ENCODE results near the gene IP6K1. TPM values are rescaled to one million over a fixed set of nuclear protein-coding genes. Genes with fewer than 3 reads are reported as not detected.

IP6K1 gene
- total and polyA plus RNA-seq, 12 donors, result 12.3 to 73.9 (median 44.2) TPM

DNA sequence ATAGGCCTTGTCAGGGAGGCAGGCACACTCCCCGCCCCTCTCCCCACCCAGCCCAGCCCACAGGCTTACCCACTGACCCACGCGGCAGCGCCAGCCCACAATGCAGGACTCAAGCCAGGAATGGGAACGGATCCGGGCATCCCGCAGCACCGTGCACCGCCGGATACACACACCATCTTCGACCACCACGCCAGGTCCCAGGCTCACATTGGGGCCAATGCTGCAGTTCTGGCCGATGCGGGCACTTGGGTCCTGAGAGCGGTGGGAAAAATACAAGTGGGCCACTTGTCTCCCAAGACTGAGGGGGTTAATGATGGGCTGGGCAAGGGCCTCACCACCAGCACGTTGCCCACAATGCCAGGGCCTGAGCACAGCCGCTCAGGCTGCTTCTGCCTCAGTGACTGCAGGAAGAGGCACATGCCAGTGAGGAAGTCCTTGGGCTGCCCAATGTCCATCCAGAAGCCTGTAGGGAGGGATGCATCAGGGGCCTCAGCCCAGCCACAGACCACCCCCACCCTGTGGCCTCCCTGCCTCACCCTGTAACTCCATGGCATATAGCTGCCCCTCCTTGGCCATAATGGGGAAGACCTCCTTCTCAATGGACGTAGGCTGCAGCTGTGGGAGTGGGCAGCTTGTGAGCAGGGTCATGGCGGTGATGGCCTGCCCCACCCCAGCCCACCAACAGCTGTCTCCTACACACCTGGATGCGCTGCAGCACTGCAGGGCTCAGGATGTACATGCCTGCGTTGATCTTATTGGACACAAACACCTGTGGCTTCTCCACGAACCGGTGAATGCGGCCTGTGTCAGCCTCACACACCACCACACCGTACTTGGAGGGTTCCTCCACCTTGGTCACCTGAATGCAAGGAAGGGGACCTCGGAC lies 64.2 kb downstream of the IP6K1 start:
- intact Hi-C loops (cut with DNase I), result no loop called here

GRCh38 chr3:49721596-49721895 lies 64.8 kb downstream of the IP6K1 start:
- TF ChIP-seq CTCF (IDR thresholded peaks at IDR 0.05), result no peak
- TF ChIP-seq POLR2A (IDR thresholded peaks at IDR 0.05), result no peak
- intact Hi-C loops (cut with DNase I), result no loop called here
- Histone ChIP-seq H3K4me1 (replicated peaks in 1 of 2) (peaks cover 14 to 32% of the 10 kb centered on the region in 2 donors), H3K27me3 (no peaks in the 10 kb centered on the region), H3K36me3 (replicated peaks in 1 of 2) (peaks cover 0 to 30% of the 10 kb centered on the region in 2 donors), H3K9me3 (replicated peaks in 1 of 3) (no peaks in the 10 kb centered on the region), H3K27ac (no peak overlapping the region), H3K4me3 (no peak overlapping the region)
- 74 to 100% (median 78%) methylated on average over 1 to 9 of the region's 9 CpGs; no CpG with 5 or more reads in 1 of the 4 donors for WGBS, 4 donors
- peak in 1 of 7 donors; percentile 16 for DNase-seq

More for the DNA sequence above, 64.2 kb downstream of the IP6K1 start:
- WGBS, 4 donors, result 82 to 89% (median 85%) methylated on average over 5 to 26 of the region's 26 CpGs
- DNase-seq, result peak in 1 of 7 donors; percentile 21
- Histone ChIP-seq H3K36me3 (replicated peaks in 1 of 2) (peaks cover 0 to 36% of the 10 kb centered on the region in 2 donors), H3K4me3 (peak overlapping the region in 1 of 4 donors; percentile 95), H3K4me1 (replicated peaks in 1 of 2) (peaks cover 14 to 32% of the 10 kb centered on the region in 2 donors), H3K27ac (peak overlapping the region in 2 of 5 donors; percentile 97 to 99), H3K27me3 (no peaks in the 10 kb centered on the region), H3K9me3 (replicated peaks in 1 of 3) (no peaks in the 10 kb centered on the region)
- no peak for TF ChIP-seq POLR2A (IDR thresholded peaks at IDR 0.05)
- TF ChIP-seq CTCF (IDR thresholded peaks at IDR 0.05), result no peak

DNA sequence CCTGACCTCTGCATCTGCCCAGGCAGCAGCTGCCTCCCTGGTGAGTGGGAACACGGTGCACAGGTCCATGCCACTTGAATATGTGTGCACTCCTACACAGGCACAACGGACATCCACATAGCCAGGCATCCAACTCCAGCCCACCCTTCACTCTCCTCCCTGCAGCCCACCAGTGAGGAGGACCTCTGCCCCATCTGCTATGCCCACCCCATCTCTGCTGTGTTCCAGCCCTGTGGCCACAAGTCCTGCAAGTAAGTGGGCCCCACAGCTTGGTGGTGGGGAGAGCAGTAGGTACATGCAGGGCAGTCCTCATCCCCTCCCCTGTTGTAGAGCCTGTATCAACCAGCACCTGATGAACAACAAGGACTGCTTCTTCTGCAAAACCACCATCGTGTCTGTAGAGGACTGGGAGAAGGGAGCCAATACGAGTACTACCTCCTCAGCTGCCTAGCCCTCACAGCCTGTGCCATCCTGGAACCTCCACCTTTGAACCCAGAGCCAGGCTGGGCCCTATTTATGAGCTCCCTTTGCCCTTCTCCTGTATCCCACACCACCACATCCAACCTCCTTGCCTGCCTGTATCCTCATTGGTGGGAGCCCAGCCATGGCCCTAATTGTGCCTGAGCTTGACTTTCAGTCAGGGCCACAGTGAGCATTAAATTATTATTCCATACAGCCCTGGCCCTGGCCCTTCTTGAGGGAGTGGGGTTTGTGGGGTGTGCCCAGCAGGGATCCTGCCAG lies 65.3 kb downstream of the IP6K1 start:
- H3K27ac ChIP-seq, result no peak overlapping the region
- no peak overlapping the region for H3K4me3 ChIP-seq
- no peaks in the 10 kb centered on the region for H3K9me3 ChIP-seq (replicated peaks in 1 of 3)
- H3K4me1 ChIP-seq (replicated peaks in 1 of 2), result peaks cover 14 to 32% of the 10 kb centered on the region in 2 donors
- 64 to 73% (median 67%) methylated on average over 4 of the region's 4 CpGs for WGBS, 4 donors
- intact Hi-C loops (cut with DNase I), result no loop called here
- TF ChIP-seq CTCF (IDR thresholded peaks at IDR 0.05) (no peak), POLR2A (IDR thresholded peaks at IDR 0.05) (peak in 1 of 2 donors; percentile 5)
- DNase-seq, result peak in 1 of 7 donors; percentile 13
- H3K27me3 ChIP-seq, result no peaks in the 10 kb centered on the region
- H3K36me3 ChIP-seq (replicated peaks in 1 of 2), result peaks cover 0 to 26% of the 10 kb centered on the region in 2 donors

DNA sequence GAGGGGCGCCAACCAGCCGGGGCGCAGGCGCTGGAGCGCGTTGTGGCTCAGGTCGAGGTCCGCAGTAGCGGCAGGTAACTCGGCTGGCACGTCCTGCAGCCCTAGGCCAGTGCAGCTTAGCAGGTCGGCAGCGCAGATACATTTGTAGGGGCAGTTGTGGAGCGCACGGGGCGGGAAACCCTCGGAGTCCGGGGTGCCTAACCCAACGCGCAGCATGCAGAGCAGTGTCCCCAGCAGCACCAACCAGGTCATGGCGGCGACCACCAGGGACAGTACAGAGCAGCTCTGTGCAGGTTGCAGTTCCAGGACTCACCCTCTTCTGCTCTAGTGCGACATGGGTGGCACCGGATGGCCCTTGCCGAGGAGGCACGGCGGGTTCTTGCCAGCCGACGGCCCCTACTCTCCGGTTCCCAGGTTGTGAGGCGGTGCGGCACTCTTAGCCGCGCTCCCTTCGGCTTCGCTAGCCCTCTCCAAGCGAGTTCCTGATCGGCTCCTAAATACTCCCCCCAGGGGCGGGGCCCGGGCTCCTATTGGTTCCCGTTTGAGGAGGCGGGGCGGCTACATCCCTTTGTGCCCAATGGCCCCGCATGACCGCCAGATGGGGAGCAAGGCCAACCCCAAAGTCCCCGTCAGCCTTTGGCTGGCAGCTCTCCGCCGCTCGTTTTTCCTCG lies 67.0 kb downstream of the IP6K1 start, which contains the start of gene AMIGO3:
AMIGO3 (minus strand) TSS at position 471 of the 671 bp plus-strand sequence; CDS start at position 252, 219 bp downstream.
- Histone ChIP-seq H3K9me3 (replicated peaks in 1 of 3) (no peaks in the 10 kb centered on the region), H3K4me3 (peak within 1 kb of the TSS in 2 of 4 donors; percentile 9 to 47), H3K27ac (peak within 1 kb of the TSS in 3 of 5 donors; percentile 34 to 74 (median 55)), H3K27me3 (no peaks in the 10 kb centered on the region), H3K36me3 (replicated peaks in 1 of 2) (peaks cover 0 to 17% of the 10 kb centered on the region in 2 donors), H3K4me1 (replicated peaks in 1 of 2) (peaks cover 9 to 26% of the 10 kb centered on the region in 2 donors)
- TF ChIP-seq POLR2A (IDR thresholded peaks at IDR 0.05), result peak; percentile 39 to 87
- peak; percentile 34 to 84 (median 72) for TF ChIP-seq CTCF (IDR thresholded peaks at IDR 0.05)
- peak; percentile 95 to 99 (median 97) for DNase-seq
- 0 to 1% (median 0%) methylated on average over 2 to 50 of the region's 50 CpGs for WGBS, 4 donors
- intact Hi-C loops (cut with DNase I), result no loop called here
